IMR-90 (cell line): ENCODE measurements around the gene HMX1. TPM values are rescaled to one million over a fixed set of nuclear protein-coding genes. Genes with fewer than 3 reads are reported as not detected.

Source experiments
- ATAC-seq: fragments of 200-7000 bp; cut with Tn5 transposase; 2 replicates; pipeline ENCODE4 v1.9.1; 2020; ENCODE audit warnings: low read depth, mild to moderate bottlenecking, moderate library complexity
- BruUV-seq: library from RNA; stranded (reverse); fragments of 400-500 nt; replicated peaks from 2 replicates; lab custom pipeline; 2021; lab: Mats Ljungman, UMichigan
- CTCF ChIA-PET: fragments of 300-600 bp; formaldehyde crosslinking; extraction: SDS; loops from one replicate; lab custom pipeline; 2021; ENCODE audit warnings: antibody characterized with exemption; lab: Yijun Ruan, JAX
- POLR2A ChIA-PET: fragments of 300-600 bp; sonication (Branson Sonifier 250); formaldehyde crosslinking; loops from one replicate; lab custom pipeline; 2022; ENCODE audit warnings: antibody characterized with exemption; ENCODE audit not compliant: unreplicated experiment; lab: Charles Lee
- DNase-seq: peaks from one replicate; pipeline ENCODE4 v3.0.0; 2013
- H2AFZ ChIP-seq: replicated peaks from 2 replicates; pipeline ENCODE3; 2013; ENCODE audit warnings: low read length, mild to moderate bottlenecking; ENCODE audit not compliant: poor library complexity
- H2AK5ac ChIP-seq: 2 replicates; pipeline ENCODE4 v1.6.1; 2013; ENCODE audit warnings: low read depth, low read length, inconsistent platforms
- H2AK9ac ChIP-seq: replicated peaks from 2 replicates; pipeline ENCODE3; 2013; ENCODE audit warnings: mild to moderate bottlenecking, low read depth, low read length, moderate library complexity; ENCODE audit not compliant: poor library complexity
- H2BK120ac ChIP-seq: 2 replicates; pipeline ENCODE4 v1.6.1; 2013; ENCODE audit warnings: low read depth, low read length, inconsistent platforms
- H2BK15ac ChIP-seq: 3 replicates; pipeline ENCODE4 v1.6.1; 2013; ENCODE audit warnings: low read depth, low read length, inconsistent platforms
- H2BK20ac ChIP-seq: 2 replicates; pipeline ENCODE4 v1.6.1; 2013; ENCODE audit warnings: low read depth, mild to moderate bottlenecking, inconsistent platforms, low read length, moderate library complexity
- H2BK5ac ChIP-seq: 2 replicates; pipeline ENCODE4 v1.6.1; 2013; ENCODE audit warnings: mild to moderate bottlenecking, low read depth, low read length, inconsistent platforms; ENCODE audit not compliant: poor library complexity, severe bottlenecking
- H3K14ac ChIP-seq: replicated peaks from 2 replicates; pipeline ENCODE4 v1.6.1; 2013; ENCODE audit warnings: low read depth, low read length, inconsistent platforms
- H3K18ac ChIP-seq: 2 replicates; pipeline ENCODE4 v1.6.1; 2013; ENCODE audit warnings: low read depth, low read length, control low read depth
- H3K23ac ChIP-seq: 2 replicates; pipeline ENCODE4 v1.6.1; 2013; ENCODE audit warnings: low read depth, low read length, inconsistent platforms
- H3K27ac ChIP-seq: 2 replicates; pipeline ENCODE4 v1.5.1; 2013; ENCODE audit warnings: mild to moderate bottlenecking, control low read depth, low read length; ENCODE audit not compliant: insufficient read depth
- H3K27me3 ChIP-seq: 2 replicates; pipeline ENCODE4 v1.6.1; 2013; ENCODE audit warnings: low read length; ENCODE audit not compliant: control insufficient read depth, insufficient read depth
- H3K36me3 ChIP-seq: 2 replicates; pipeline ENCODE4 v1.6.1; 2013; ENCODE audit warnings: low read length, mixed read lengths; ENCODE audit not compliant: control insufficient read depth, insufficient read depth
- H3K4ac ChIP-seq: 2 replicates; pipeline ENCODE4 v1.6.1; 2013; ENCODE audit warnings: low read depth, low read length, inconsistent platforms
- H3K4me1 ChIP-seq: 2 replicates; pipeline ENCODE4 v1.6.1; 2013; ENCODE audit warnings: low read length, mixed read lengths; ENCODE audit not compliant: control insufficient read depth, insufficient read depth
- H3K4me2 ChIP-seq: 2 replicates; pipeline ENCODE4 v1.6.1; 2013; ENCODE audit warnings: low read depth, mild to moderate bottlenecking, control low read depth, low read length, moderate library complexity
- H3K4me3 ChIP-seq: 2 replicates; pipeline ENCODE4 v1.5.1; 2013; ENCODE audit warnings: low read depth, mild to moderate bottlenecking, control low read depth, low read length, moderate library complexity; ENCODE audit not compliant: insufficient read depth
- H3K56ac ChIP-seq: 2 replicates; pipeline ENCODE4 v1.6.1; 2013; ENCODE audit warnings: low read length, inconsistent platforms; ENCODE audit not compliant: insufficient read depth; ENCODE audit errors: extremely low read depth
- H3K79me1 ChIP-seq, 2 experiments: 2 replicates each; pipeline ENCODE4 v1.6.1; 2013; ENCODE audit warnings: low read length in 2 of 2, inconsistent platforms in 1 of 2, low read depth in 1 of 2
- H3K9ac ChIP-seq: 2 replicates; pipeline ENCODE4 v1.6.1; 2013; ENCODE audit warnings: low read depth, low read length, control low read depth
- H3K9me1 ChIP-seq: 2 replicates; pipeline ENCODE4 v1.6.1; 2013; ENCODE audit warnings: low read length, inconsistent platforms; ENCODE audit not compliant: insufficient read depth
- H3K9me3 ChIP-seq: 2 replicates; pipeline ENCODE4 v1.6.1; 2013; ENCODE audit warnings: low read length; ENCODE audit not compliant: control insufficient read depth, insufficient read depth
- H4K20me1 ChIP-seq: 2 replicates; pipeline ENCODE4 v1.6.1; 2013; ENCODE audit warnings: low read length, inconsistent platforms; ENCODE audit not compliant: insufficient read depth
- H4K5ac ChIP-seq: 2 replicates; pipeline ENCODE4 v1.6.1; 2013; ENCODE audit warnings: mild to moderate bottlenecking, low read depth, low read length, control low read depth
- H4K8ac ChIP-seq, 2 experiments: 2 replicates each; pipeline ENCODE4 v1.6.1; 2013; ENCODE audit warnings: low read depth in 2 of 2, low read length in 2 of 2, control low read depth in 1 of 2, inconsistent platforms in 1 of 2
- H4K91ac ChIP-seq: 2 replicates; pipeline ENCODE4 v1.6.1; 2013; ENCODE audit warnings: low read depth, low read length, inconsistent platforms; ENCODE audit not compliant: insufficient read depth
- CEBPB ChIP-seq: IDR thresholded peaks from 2 replicates; pipeline ENCODE4 v1.6.1; 2012; ENCODE audit warnings: low read depth, low read length, improper control_type of control experiment
- MAFK ChIP-seq: IDR thresholded peaks from 2 replicates; pipeline ENCODE4 v1.6.1; 2012; ENCODE audit warnings: low read depth, low read length, improper control_type of control experiment
- MXI1 ChIP-seq: IDR thresholded peaks from 2 replicates; pipeline ENCODE4 v1.6.1; 2012; ENCODE audit warnings: low read depth, mild to moderate bottlenecking, low read length, moderate library complexity, borderline replicate concordance
- RFX5 ChIP-seq: IDR thresholded peaks from 2 replicates; pipeline ENCODE4 v1.8.0; 2012; ENCODE audit warnings: low read depth, mild to moderate bottlenecking, low read length, moderate library complexity
- WGBS, 2 experiments: methylation state at CpG; one replicate each; pipeline versions ENCODE4 v1.1.5 to v1.1.7; 2013; ENCODE audit warnings: missing lambda C conversion rate in 2 of 2; ENCODE audit not compliant: insufficient read length in 1 of 2; ENCODE audit errors: extremely low coverage in 2 of 2; 5-methylcytosine and 5-hydroxymethylcytosine counted together
- dilution Hi-C: fragments of 300-500 bp; cut with HindIII; formaldehyde crosslinking; loops from one replicate; pipeline ENCODE4 v1.14.3; 2018; ENCODE audit warnings: low sequenced_read_pairs; ENCODE audit not compliant: unreplicated experiment
- in situ Hi-C: fragments of 300-500 bp; cut with MboI; formaldehyde crosslinking; loops from 3 replicates; pipeline ENCODE4 v1.14.3; 2019; ENCODE audit warnings: low sequenced_read_pairs, inconsistent platforms, mixed read lengths
- intact Hi-C: fragments of 100-400 bp; cut with micrococcal nuclease; formaldehyde crosslinking; loops from 2 replicates; pipeline ENCODE4 v1.10.0; 2022
- polyA plus RNA-seq, 3 experiments: library from polyadenylated mRNA; depleted of rRNA; stranded (reverse); fragments of >200 nt; gene quantifications; 2 replicates each; pipeline ENCODE4 v1.2.3, GENCODE V29; 2012; ENCODE audit warnings: low replicate concordance in 1 of 3
- total RNA-seq: library from RNA; depleted of rRNA; stranded (reverse); fragments of >200 nt; gene quantifications from 2 replicates; pipeline ENCODE4 v1.2.3, GENCODE V29; 2012
- TF ChIP-seq, protein P1 (sequence below): conservative IDR thresholded peaks from 2 replicates; pipeline ENCODE4 v1.5.1; 2012; ENCODE audit warnings: mild to moderate bottlenecking, low read depth, low read length, improper control_type of control experiment
- TF ChIP-seq, protein P2 (sequence below): fragments of 150-350 bp; IDR thresholded peaks from 2 replicates; pipeline ENCODE4 v1.6.1; 2016; ENCODE audit warnings: low read depth, mild to moderate bottlenecking, low read length, moderate library complexity, borderline replicate concordance

HMX1 gene
- total and polyA plus RNA-seq, 2 of the 4 experiments (the other 2 are of a cell fraction) = not detected

DNA sequence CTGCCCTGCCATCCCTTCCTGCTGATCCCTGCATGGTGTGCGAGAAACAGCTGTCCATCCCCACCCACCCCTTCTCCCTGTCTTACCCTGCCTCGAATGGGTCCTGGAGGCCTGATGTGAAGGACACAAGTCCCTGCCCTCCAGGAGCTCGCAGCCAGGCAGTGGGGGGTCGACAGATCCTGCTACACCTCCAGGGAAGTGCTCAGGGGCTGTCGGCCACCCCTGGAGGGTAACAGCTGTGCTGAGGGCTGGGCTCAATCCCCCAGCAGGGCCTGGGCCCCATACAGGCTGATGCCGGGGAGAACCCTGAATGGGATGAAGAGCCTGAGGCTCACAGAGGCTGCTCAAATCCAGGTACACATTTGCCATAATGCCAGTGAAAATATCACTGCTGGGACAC is 17.6 kb downstream of the HMX1 start:
- H3K27me3 ChIP-seq = peaks cover 41% of the 10 kb centered on the region
- no peak overlapping the region for H2AFZ ChIP-seq
- no peaks in the 10 kb centered on the region for H3K79me1 ChIP-seq
- in situ Hi-C loops = no loop called here
- H3K9me3 ChIP-seq = no peaks in the 10 kb centered on the region
- H2BK5ac ChIP-seq = no peak overlapping the region
- no peak overlapping the region for H3K4me2 ChIP-seq
- intact Hi-C loops = no loop called here
- H4K91ac ChIP-seq = no peak overlapping the region
- no peak overlapping the region for H2BK20ac ChIP-seq
- H3K4me3 ChIP-seq = no peak overlapping the region
- ChIA-PET CTCF (no interaction called here), POLR2A (no interaction called here)
- no peak overlapping the region for H4K5ac ChIP-seq
- no CpG with 5 or more reads among the region's 6 CpGs for WGBS, 2 experiments
- H3K18ac ChIP-seq = no peak overlapping the region
- no peaks in the 10 kb centered on the region for H4K20me1 ChIP-seq
- ATAC-seq (no peak), DNase-seq (no peak)
- H4K8ac ChIP-seq = no peak overlapping the region
- no peak overlapping the region for H3K4ac ChIP-seq
- H3K36me3 ChIP-seq = no peaks in the 10 kb centered on the region
- TF ChIP-seq CEBPB (no peak), MXI1 (no peak), MAFK (no peak), RFX5 (no peak)
- TF ChIP-seq, protein P1, sequence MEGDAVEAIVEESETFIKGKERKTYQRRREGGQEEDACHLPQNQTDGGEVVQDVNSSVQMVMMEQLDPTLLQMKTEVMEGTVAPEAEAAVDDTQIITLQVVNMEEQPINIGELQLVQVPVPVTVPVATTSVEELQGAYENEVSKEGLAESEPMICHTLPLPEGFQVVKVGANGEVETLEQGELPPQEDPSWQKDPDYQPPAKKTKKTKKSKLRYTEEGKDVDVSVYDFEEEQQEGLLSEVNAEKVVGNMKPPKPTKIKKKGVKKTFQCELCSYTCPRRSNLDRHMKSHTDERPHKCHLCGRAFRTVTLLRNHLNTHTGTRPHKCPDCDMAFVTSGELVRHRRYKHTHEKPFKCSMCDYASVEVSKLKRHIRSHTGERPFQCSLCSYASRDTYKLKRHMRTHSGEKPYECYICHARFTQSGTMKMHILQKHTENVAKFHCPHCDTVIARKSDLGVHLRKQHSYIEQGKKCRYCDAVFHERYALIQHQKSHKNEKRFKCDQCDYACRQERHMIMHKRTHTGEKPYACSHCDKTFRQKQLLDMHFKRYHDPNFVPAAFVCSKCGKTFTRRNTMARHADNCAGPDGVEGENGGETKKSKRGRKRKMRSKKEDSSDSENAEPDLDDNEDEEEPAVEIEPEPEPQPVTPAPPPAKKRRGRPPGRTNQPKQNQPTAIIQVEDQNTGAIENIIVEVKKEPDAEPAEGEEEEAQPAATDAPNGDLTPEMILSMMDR = no peak
- TF ChIP-seq, protein P2, sequence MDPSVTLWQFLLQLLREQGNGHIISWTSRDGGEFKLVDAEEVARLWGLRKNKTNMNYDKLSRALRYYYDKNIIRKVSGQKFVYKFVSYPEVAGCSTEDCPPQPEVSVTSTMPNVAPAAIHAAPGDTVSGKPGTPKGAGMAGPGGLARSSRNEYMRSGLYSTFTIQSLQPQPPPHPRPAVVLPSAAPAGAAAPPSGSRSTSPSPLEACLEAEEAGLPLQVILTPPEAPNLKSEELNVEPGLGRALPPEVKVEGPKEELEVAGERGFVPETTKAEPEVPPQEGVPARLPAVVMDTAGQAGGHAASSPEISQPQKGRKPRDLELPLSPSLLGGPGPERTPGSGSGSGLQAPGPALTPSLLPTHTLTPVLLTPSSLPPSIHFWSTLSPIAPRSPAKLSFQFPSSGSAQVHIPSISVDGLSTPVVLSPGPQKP = no peak
- BruUV-seq = no TSS peak
- no peak overlapping the region for H3K9ac ChIP-seq
- no peak overlapping the region for H3K14ac ChIP-seq
- no peak overlapping the region for H2BK120ac ChIP-seq
- H3K56ac ChIP-seq = no peak overlapping the region
- H2AK5ac ChIP-seq = no peak overlapping the region
- no peak overlapping the region for H3K27ac ChIP-seq
- H2AK9ac ChIP-seq = no peak overlapping the region
- dilution Hi-C loops = no loop called here
- no peaks in the 10 kb centered on the region for H3K4me1 ChIP-seq
- no peak overlapping the region for H3K23ac ChIP-seq
- no peak overlapping the region for H2BK15ac ChIP-seq
- no peaks in the 10 kb centered on the region for H3K9me1 ChIP-seq
